GM12875 (cell line): ENCODE data around the gene MIR17HG.

Experiments used
- H3K4me3 ChIP-seq: one replicate; pipeline ENCODE4 v1.5.1; 2011; ENCODE audit warnings: low read depth, low read length, control low read depth
- CTCF ChIP-seq: IDR thresholded peaks from 2 replicates; pipeline ENCODE4 v1.5.1; 2011; ENCODE audit warnings: low read depth, mild to moderate bottlenecking, control low read depth, inconsistent platforms, low read length, moderate library complexity, borderline replicate concordance; ENCODE audit not compliant: insufficient read depth

Gene MIR17HG

GRCh38 chr13:91389186-91389585, 41.7 kb downstream of the MIR17HG start:
- no peak for TF ChIP-seq CTCF
- H3K4me3 ChIP-seq = no peak overlapping the region

DNA sequence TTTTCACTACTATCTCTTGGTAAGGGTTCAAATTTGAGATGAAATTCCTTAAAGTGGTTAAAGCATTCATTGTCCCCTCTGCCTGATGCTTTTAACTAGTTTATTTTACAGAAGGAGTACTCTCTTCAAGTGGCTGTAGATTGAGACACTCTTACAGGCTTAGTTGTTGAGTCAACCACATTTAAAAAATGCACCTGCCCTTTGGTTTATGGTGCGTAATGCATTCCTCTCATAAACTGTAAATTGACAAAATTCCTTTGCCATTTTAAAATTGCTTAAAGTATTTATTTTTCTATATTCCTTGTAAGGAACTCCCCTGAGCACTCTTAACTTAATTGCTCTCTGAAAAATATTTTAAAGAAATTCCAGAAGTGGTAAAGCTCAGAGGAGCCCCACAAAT, 50.1 kb downstream of the MIR17HG start:
- no peak for TF ChIP-seq CTCF
- no peak overlapping the region for H3K4me3 ChIP-seq

DNA sequence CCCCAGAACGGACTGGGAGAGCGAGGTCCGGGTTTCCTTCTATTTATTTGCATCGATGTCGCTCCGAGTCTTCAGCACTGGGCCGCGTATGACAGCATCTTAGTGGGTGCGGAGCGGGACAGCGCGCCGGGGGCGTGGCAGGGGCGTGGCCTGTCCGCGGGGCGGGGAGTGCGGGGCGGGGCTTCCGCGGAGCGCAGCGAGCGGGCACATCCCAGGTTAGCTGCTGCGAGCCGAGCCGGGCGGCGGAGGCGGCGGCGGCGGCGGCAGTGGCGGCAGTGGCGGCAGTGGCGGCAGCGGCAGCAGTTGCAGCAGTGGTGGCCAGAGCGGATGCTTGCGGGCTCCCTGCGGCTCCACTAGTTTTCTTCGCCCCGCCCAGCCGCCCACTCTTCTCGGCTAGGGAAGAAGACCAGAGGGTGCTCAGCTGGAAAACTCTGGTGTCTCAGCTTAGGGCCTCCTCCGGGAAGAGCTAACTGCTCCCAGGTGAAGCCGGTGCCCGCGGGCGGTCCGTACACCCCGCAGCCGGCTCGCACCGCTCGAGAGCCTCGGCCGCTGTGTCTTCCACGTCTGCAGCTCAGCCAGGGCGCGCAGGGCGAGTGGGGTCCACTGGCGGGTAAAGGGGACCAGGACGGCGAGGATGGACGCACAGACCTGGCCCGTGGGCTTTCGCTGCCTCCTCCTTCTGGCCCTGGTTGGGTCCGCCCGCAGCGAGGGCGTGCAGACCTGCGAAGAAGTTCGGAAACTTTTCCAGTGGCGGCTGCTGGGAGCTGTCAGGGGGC, 51.1 kb downstream of the MIR17HG start, which contains the start of gene GPC5:
Gene GPC5, plus strand, starts transcription at position 209 of the 776 bp plus-strand sequence.
- TF ChIP-seq CTCF = no peak
- H3K4me3 ChIP-seq = peak within 1 kb of the TSS; percentile 82

- peak overlapping the region; percentile 82 for H3K4me3 ChIP-seq
- no peak for TF ChIP-seq CTCF
Measured at GRCh38 chr13:91399189-91400062, 51.9 kb downstream of the MIR17HG start.

DNA sequence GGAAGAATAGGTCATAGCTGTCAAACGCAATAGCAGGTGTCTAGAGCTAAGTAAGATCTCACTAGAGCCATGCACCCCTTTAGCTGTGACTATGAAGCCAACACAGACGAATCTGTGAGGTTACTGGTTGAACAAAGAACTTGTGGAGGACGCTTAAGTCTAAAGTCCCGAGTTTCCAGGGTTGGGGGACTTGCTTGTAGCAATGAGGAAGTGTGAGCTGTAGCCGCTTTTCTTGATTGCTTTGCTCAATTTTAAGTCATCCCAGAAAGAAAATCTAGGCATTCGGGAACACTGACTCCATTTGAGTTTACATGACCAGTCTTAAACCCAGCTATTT, 52.5 kb downstream of the MIR17HG start:
- no peak for TF ChIP-seq CTCF
- H3K4me3 ChIP-seq = peak overlapping the region; percentile 82

GRCh38 chr13:91400671-91401070, 53.2 kb downstream of the MIR17HG start:
- no peak overlapping the region for H3K4me3 ChIP-seq
- TF ChIP-seq CTCF = no peak
